ENCODE data around the gene YIPF3.
"Not testable (repeated sequence)": the region's sequence is repeated elsewhere in the genome, so short reads cannot be mapped to it uniquely, and the experiment has no call there.

Gene YIPF3

GRCh38 chr6:43516697-43517504, at the start of gene YIPF3, which contains the start of gene POLR1C:
TSS of gene YIPF3 (minus strand) at chr6:43516926. CDS start at chr6:43516807, 119 bp downstream.
TSS of gene POLR1C (plus strand) at chr6:43517089. CDS start at chr6:43517110, 21 bp downstream.
- peak; percentile 99 for DNase-seq

GRCh38 chr6:43559328-43559727, 42.6 kb upstream of the YIPF3 start:
- DNase-seq, result no peak

- not testable (repeated sequence) for DNase-seq
Observed at GRCh38 chr6:43557620-43558019, 40.9 kb upstream of the YIPF3 start.

- DNase-seq, result no peak
Observed at GRCh38 chr6:43547222-43547621, 30.5 kb upstream of the YIPF3 start.

GRCh38 chr6:43544461-43544860, 27.7 kb upstream of the YIPF3 start:
- no peak for DNase-seq

- no peak for DNase-seq
Observed at GRCh38 chr6:43541774-43542471, 25.2 kb upstream of the YIPF3 start.

- DNase-seq, result no peak
Observed at GRCh38 chr6:43540507-43540906, 23.8 kb upstream of the YIPF3 start.

- DNase-seq, result not testable (repeated sequence)
Observed at GRCh38 chr6:43539409-43539808, 22.7 kb upstream of the YIPF3 start.

- not testable (repeated sequence) for DNase-seq
Observed at GRCh38 chr6:43538986-43539385, 22.3 kb upstream of the YIPF3 start.

- DNase-seq, result no peak
Observed at GRCh38 chr6:43532201-43532600, 15.5 kb upstream of the YIPF3 start.

- DNase-seq, result no peak
Observed at GRCh38 chr6:43524483-43524961, 7.8 kb upstream of the YIPF3 start.

GRCh38 chr6:43523284-43523683, 6.6 kb upstream of the YIPF3 start:
- DNase-seq, result no peak

GRCh38 chr6:43522547-43523261, 6.0 kb upstream of the YIPF3 start:
- DNase-seq, result no peak

- DNase-seq, result no peak
Observed at GRCh38 chr6:43521836-43522235, 5.1 kb upstream of the YIPF3 start.

- no peak for DNase-seq
Observed at GRCh38 chr6:43520097-43520496, 3.4 kb upstream of the YIPF3 start.

GRCh38 chr6:43517505-43518357, 1.0 kb upstream of the YIPF3 start:
- DNase-seq, result no peak

GRCh38 chr6:43516367-43516696, 394 bp downstream of the YIPF3 start:
- no peak for DNase-seq

GRCh38 chr6:43515808-43516207, 918 bp downstream of the YIPF3 start:
- DNase-seq, result peak; percentile 57

- DNase-seq, result no peak
Observed at GRCh38 chr6:43511824-43512415, 4.8 kb downstream of the YIPF3 start.

GRCh38 chr6:43510827-43511163, 5.9 kb downstream of the YIPF3 start:
- DNase-seq, result no peak

GRCh38 chr6:43509984-43510826, 6.5 kb downstream of the YIPF3 start, which contains the start of gene LRRC73:
TSS of gene LRRC73 (minus strand) at chr6:43510346. CDS start at chr6:43509785, 561 bp downstream.
- DNase-seq, result peak; percentile 74
